Endothelial cell (in vitro differentiated cells): ENCODE results near the gene KRT38. TPM values are rescaled to one million over a fixed set of nuclear protein-coding genes. Genes with fewer than 3 reads are reported as not detected.

Source experiments
- DNase-seq: peaks from one replicate; pipeline ENCODE4 v3.0.0; 2021; ENCODE audit warnings: low spot score
- H3K27ac Mint-ChIP-seq: one replicate; pipeline ENCODE4 v1.8.0; 2021; ENCODE audit warnings: mixed read lengths, inconsistent platforms; ENCODE audit not compliant: unreplicated experiment
- H3K27me3 Mint-ChIP-seq: one replicate; pipeline ENCODE4 v1.8.0; 2021; ENCODE audit warnings: mild to moderate bottlenecking, moderate library complexity, mixed read lengths, inconsistent platforms; ENCODE audit not compliant: unreplicated experiment
- H3K36me3 Mint-ChIP-seq: one replicate; pipeline ENCODE4 v1.8.0; 2021; ENCODE audit warnings: mild to moderate bottlenecking, low read depth, mixed read lengths, inconsistent platforms; ENCODE audit not compliant: unreplicated experiment
- H3K4me1 Mint-ChIP-seq: one replicate; pipeline ENCODE4 v1.8.0; 2021; ENCODE audit warnings: mild to moderate bottlenecking, mixed read lengths, inconsistent platforms; ENCODE audit not compliant: unreplicated experiment
- H3K4me3 Mint-ChIP-seq: one replicate; pipeline ENCODE4 v1.8.0; 2021; ENCODE audit warnings: mild to moderate bottlenecking, mixed read lengths, inconsistent platforms; ENCODE audit not compliant: unreplicated experiment
- H3K9me3 Mint-ChIP-seq: one replicate; pipeline ENCODE4 v1.8.0; 2021; ENCODE audit warnings: mixed read lengths, inconsistent platforms; ENCODE audit not compliant: unreplicated experiment
- CTCF ChIP-seq: fragments of 200-600 bp; sonication (generic); IDR thresholded peaks from one replicate; pipeline ENCODE4 v1.5.0; 2021; ENCODE audit warnings: antibody characterized with exemption; ENCODE audit not compliant: unreplicated experiment
- total RNA-seq: library from RNA; stranded (reverse); fragmentation: NEBNext Ultra II Directional; extraction: Animal tissue kit (Norgen Biotek cat#: 25700); gene quantifications from one replicate; pipeline ENCODE4 v1.2.1, GENCODE V29; 2021; ENCODE audit not compliant: unreplicated experiment

Gene KRT38
- total RNA-seq, 1 donor from 2014 or later, result not detected

- Mint-ChIP-seq H3K36me3 (no peaks in the 10 kb centered on the region), H3K4me1 (no peaks in the 10 kb centered on the region), H3K9me3 (no peaks in the 10 kb centered on the region), H3K27ac (no peak overlapping the region), H3K27me3 (peaks cover 4% of the 10 kb centered on the region), H3K4me3 (no peak overlapping the region)
- no peak for DNase-seq
- TF ChIP-seq CTCF, result no peak
Observed at GRCh38 chr17:41464173-41464572, 23.4 kb upstream of the KRT38 start.

GRCh38 chr17:41463746-41464145 is 23.0 kb upstream of the KRT38 start:
- Mint-ChIP-seq H3K36me3 (no peaks in the 10 kb centered on the region), H3K27ac (no peak overlapping the region), H3K27me3 (peaks cover 4% of the 10 kb centered on the region), H3K4me3 (no peak overlapping the region), H3K9me3 (no peaks in the 10 kb centered on the region), H3K4me1 (no peaks in the 10 kb centered on the region)
- no peak for TF ChIP-seq CTCF
- DNase-seq, result no peak

GRCh38 chr17:41462705-41463104 is 21.9 kb upstream of the KRT38 start:
- peaks cover 4% of the 10 kb centered on the region for H3K27me3 Mint-ChIP-seq
- H3K4me1 Mint-ChIP-seq, result no peaks in the 10 kb centered on the region
- no peak overlapping the region for H3K27ac Mint-ChIP-seq
- no peak for TF ChIP-seq CTCF
- H3K4me3 Mint-ChIP-seq, result no peak overlapping the region
- DNase-seq, result no peak
- no peaks in the 10 kb centered on the region for H3K9me3 Mint-ChIP-seq
- no peaks in the 10 kb centered on the region for H3K36me3 Mint-ChIP-seq

GRCh38 chr17:41457676-41458075 is 16.9 kb upstream of the KRT38 start:
- Mint-ChIP-seq H3K27ac (no peak overlapping the region), H3K27me3 (peaks cover 4% of the 10 kb centered on the region), H3K4me3 (no peak overlapping the region), H3K9me3 (no peaks in the 10 kb centered on the region), H3K4me1 (no peaks in the 10 kb centered on the region), H3K36me3 (no peaks in the 10 kb centered on the region)
- no peak for DNase-seq
- no peak for TF ChIP-seq CTCF

GRCh38 chr17:41456204-41456603 is 15.4 kb upstream of the KRT38 start:
- no peaks in the 10 kb centered on the region for H3K36me3 Mint-ChIP-seq
- no peak for TF ChIP-seq CTCF
- H3K27ac Mint-ChIP-seq, result no peak overlapping the region
- no peak for DNase-seq
- no peak overlapping the region for H3K4me3 Mint-ChIP-seq
- no peaks in the 10 kb centered on the region for H3K9me3 Mint-ChIP-seq
- no peaks in the 10 kb centered on the region for H3K4me1 Mint-ChIP-seq
- H3K27me3 Mint-ChIP-seq, result peaks cover 4% of the 10 kb centered on the region
